Measurements from ENCODE around the gene APOC3. TPM values are rescaled to one million over a fixed set of nuclear protein-coding genes. Genes with fewer than 3 reads are reported as not detected.
"Not testable (repeated sequence)": the region's sequence is repeated elsewhere in the genome, so short reads cannot be mapped to it uniquely, and the experiment has no call there.

Gene APOC3
- total RNA-seq, 8 experiments from 2014 or later = not detected

- Histone ChIP-seq H3K27ac (no peak overlapping the region), H3K4me3 (no peak overlapping the region), H3K4me1 (replicated peaks in 1 of 2) (peaks cover 4 to 6% of the 10 kb centered on the region in 2 donors)
- in situ Hi-C loops (cut with MboI; ENCODE audit: low pct_unique_long_range_greater_than_20kb in 2 of 9, low sequenced_read_pairs in 9 of 9, unreplicated experiment in 9 of 9) = loop anchor here in 1 of 9 experiments (25.0 kb wide), 1 partner anchor 320 kb away; no protein-coding TSS in a partner anchor
- 52 to 100% (median 84%) methylated on average over 1 to 5 of the region's 8 CpGs; no CpG with 5 or more reads in 5 of the 10 experiments for WGBS, 10 experiments
- no peak for ATAC-seq (replicated peaks in 6 of 8)
Observed at GRCh38 chr11:116792144-116792868, 37.4 kb upstream of the APOC3 start.

GRCh38 chr11:116792869-116793771 is 36.6 kb upstream of the APOC3 start:
- no peak for ATAC-seq (replicated peaks in 6 of 8)
- 21 to 100% (median 60%) methylated on average over 1 to 8 of the region's 8 CpGs; no CpG with 5 or more reads in 2 of the 10 experiments for WGBS, 10 experiments
- Histone ChIP-seq H3K4me3 (no peak overlapping the region), H3K27ac (no peak overlapping the region), H3K4me1 (replicated peaks in 1 of 2) (peaks cover 4 to 6% of the 10 kb centered on the region in 2 donors)
- in situ Hi-C loops (cut with MboI; ENCODE audit: low pct_unique_long_range_greater_than_20kb in 2 of 9, low sequenced_read_pairs in 9 of 9, unreplicated experiment in 9 of 9) = loop anchor here in 1 of 9 experiments (25.0 kb wide), 1 partner anchor 319 kb away; no protein-coding TSS in a partner anchor

- peaks cover under 1 to 4% of the 10 kb centered on the region in 2 donors for H3K4me1 ChIP-seq (replicated peaks in 1 of 2)
- no peak overlapping the region for H3K4me3 ChIP-seq
- no peak overlapping the region for H3K27ac ChIP-seq
- in situ Hi-C loops (cut with MboI; ENCODE audit: low pct_unique_long_range_greater_than_20kb in 2 of 9, low sequenced_read_pairs in 9 of 9, unreplicated experiment in 9 of 9) = loop anchor here in 1 of 9 experiments (25.0 kb wide), 1 partner anchor 319 kb away; no protein-coding TSS in a partner anchor
- peak in 1 of 8 experiments; percentile 8 for ATAC-seq (replicated peaks in 6 of 8)
- 57 to 100% (median 100%) methylated on average over 1 of the region's 1 CpG; no CpG with 5 or more reads in 1 of the 10 experiments for WGBS, 10 experiments
Observed at GRCh38 chr11:116793772-116794097, 36.0 kb upstream of the APOC3 start.

- no peak for ATAC-seq (replicated peaks in 6 of 8)
- Histone ChIP-seq H3K27ac (no peak overlapping the region), H3K4me3 (no peak overlapping the region), H3K4me1 (replicated peaks in 1 of 2) (peaks cover 0 to 4% of the 10 kb centered on the region in 2 donors)
- in situ Hi-C loops (cut with MboI; ENCODE audit: low pct_unique_long_range_greater_than_20kb in 2 of 9, low sequenced_read_pairs in 9 of 9, unreplicated experiment in 9 of 9) = loop anchor here in 1 of 9 experiments (25.0 kb wide), 1 partner anchor 317 kb away; no protein-coding TSS in a partner anchor
- 50 to 88% (median 82%) methylated on average over 1 to 2 of the region's 2 CpGs; no CpG with 5 or more reads in 4 of the 10 experiments for WGBS, 10 experiments
Observed at GRCh38 chr11:116794851-116795250, 34.9 kb upstream of the APOC3 start.

- 78 to 100% (median 100%) methylated on average over 1 of the region's 1 CpG; no CpG with 5 or more reads in 5 of the 10 experiments for WGBS, 10 experiments
- Histone ChIP-seq H3K27ac (no peak overlapping the region), H3K4me1 (replicated peaks in 1 of 2) (peaks cover 0 to 1% of the 10 kb centered on the region in 2 donors), H3K4me3 (no peak overlapping the region)
- in situ Hi-C loops (cut with MboI; ENCODE audit: low pct_unique_long_range_greater_than_20kb in 2 of 9, low sequenced_read_pairs in 9 of 9, unreplicated experiment in 9 of 9) = loop anchor here in 1 of 9 experiments (25.0 kb wide), 1 partner anchor 316 kb away; no protein-coding TSS in a partner anchor
- ATAC-seq (replicated peaks in 6 of 8) = no peak
Observed at GRCh38 chr11:116796548-116796947, 33.2 kb upstream of the APOC3 start.

GRCh38 chr11:116797816-116798215 is 31.9 kb upstream of the APOC3 start:
- no peak for ATAC-seq (replicated peaks in 6 of 8)
- H3K4me3 ChIP-seq = no peak overlapping the region
- no peaks in the 10 kb centered on the region for H3K4me1 ChIP-seq (replicated peaks in 1 of 2)
- 78 to 100% (median 92%) methylated on average over 1 to 5 of the region's 5 CpGs; no CpG with 5 or more reads in 2 of the 10 experiments for WGBS, 10 experiments
- in situ Hi-C loops (cut with MboI; ENCODE audit: low pct_unique_long_range_greater_than_20kb in 2 of 9, low sequenced_read_pairs in 9 of 9, unreplicated experiment in 9 of 9) = loop anchor here in 1 of 9 experiments (25.0 kb wide), 1 partner anchor 314 kb away; no protein-coding TSS in a partner anchor
- H3K27ac ChIP-seq = no peak overlapping the region

- H3K4me1 ChIP-seq (replicated peaks in 1 of 2) = no peaks in the 10 kb centered on the region
- 39 to 100% (median 85%) methylated on average over 2 to 5 of the region's 5 CpGs for WGBS, 10 experiments
- H3K4me3 ChIP-seq = no peak overlapping the region
- H3K27ac ChIP-seq = no peak overlapping the region
- ATAC-seq (replicated peaks in 6 of 8) = no peak
- in situ Hi-C loops (cut with MboI; ENCODE audit: low pct_unique_long_range_greater_than_20kb in 2 of 9, low sequenced_read_pairs in 9 of 9, unreplicated experiment in 9 of 9) = loop anchor here in 1 of 9 experiments (25.0 kb wide), 1 partner anchor 314 kb away; no protein-coding TSS in a partner anchor
Observed at GRCh38 chr11:116798368-116798767, 31.3 kb upstream of the APOC3 start.

GRCh38 chr11:116800610-116801009 is 29.1 kb upstream of the APOC3 start:
- 60 to 100% (median 100%) methylated on average over 1 to 2 of the region's 2 CpGs; no CpG with 5 or more reads in 4 of the 10 experiments for WGBS, 10 experiments
- in situ Hi-C loops (cut with MboI; ENCODE audit: low pct_unique_long_range_greater_than_20kb in 2 of 9, low sequenced_read_pairs in 9 of 9, unreplicated experiment in 9 of 9) = loop anchor here in 1 of 9 experiments (10.0 kb wide), 1 partner anchor 304 kb away; no protein-coding TSS in a partner anchor
- Histone ChIP-seq H3K4me3 (no peak overlapping the region), H3K27ac (no peak overlapping the region), H3K4me1 (replicated peaks in 1 of 2) (no peaks in the 10 kb centered on the region)
- ATAC-seq (replicated peaks in 6 of 8) = no peak

- not testable (repeated sequence) for H3K4me3 ChIP-seq; H3K4me1 ChIP-seq (replicated peaks in 1 of 2); ATAC-seq (replicated peaks in 6 of 8); H3K27ac ChIP-seq
- in situ Hi-C loops (cut with MboI; ENCODE audit: low pct_unique_long_range_greater_than_20kb in 2 of 9, low sequenced_read_pairs in 9 of 9, unreplicated experiment in 9 of 9) = loop anchor here in 1 of 9 experiments (10.0 kb wide), 1 partner anchor 303 kb away; no protein-coding TSS in a partner anchor
Observed at GRCh38 chr11:116801662-116802061, 28.0 kb upstream of the APOC3 start.

GRCh38 chr11:116804001-116804400 is 25.7 kb upstream of the APOC3 start:
- Histone ChIP-seq H3K4me3 (no peak overlapping the region), H3K4me1 (replicated peaks in 1 of 2) (no peaks in the 10 kb centered on the region), H3K27ac (no peak overlapping the region)
- in situ Hi-C loops (cut with MboI; ENCODE audit: low pct_unique_long_range_greater_than_20kb in 2 of 9, low sequenced_read_pairs in 9 of 9, unreplicated experiment in 9 of 9) = loop anchor here in 1 of 9 experiments (10.0 kb wide), 1 partner anchor 301 kb away; no protein-coding TSS in a partner anchor
- ATAC-seq (replicated peaks in 6 of 8) = no peak
- WGBS, 10 experiments = 0 to 83% (median 63%) methylated on average over 1 to 3 of the region's 3 CpGs; no CpG with 5 or more reads in 1 of the 10 experiments

GRCh38 chr11:116807601-116808261 is 22.0 kb upstream of the APOC3 start:
- in situ Hi-C loops (cut with MboI; ENCODE audit: low pct_unique_long_range_greater_than_20kb in 2 of 9, low sequenced_read_pairs in 9 of 9, unreplicated experiment in 9 of 9) = loop anchor here in 1 of 9 experiments (10.0 kb wide), 1 partner anchor 297 kb away; no protein-coding TSS in a partner anchor
- no peak for ATAC-seq (replicated peaks in 6 of 8)
- Histone ChIP-seq H3K4me3 (no peak overlapping the region), H3K27ac (no peak overlapping the region), H3K4me1 (replicated peaks in 1 of 2) (no peaks in the 10 kb centered on the region)
- 69 to 92% (median 83%) methylated on average over 2 to 4 of the region's 6 CpGs; no CpG with 5 or more reads in 2 of the 10 experiments for WGBS, 10 experiments

Data from motor neuron (in vitro differentiated cells).